Common myeloid progenitor, CD34-positive (primary cell): ENCODE data around the gene SLC43A2.

Experiments used
- CTCF ChIA-PET: fragments of 350-600 bp; sonication (Branson Sonifier 250); formaldehyde crosslinking; loops from one replicate; lab custom pipeline; 2021; ENCODE audit warnings: antibody characterized with exemption; lab: Charles Lee
- POLR2A ChIA-PET: fragments of 350-600 bp; sonication (Branson Sonifier 250); formaldehyde crosslinking; loops from one replicate; lab custom pipeline; 2021; ENCODE audit warnings: antibody characterized with exemption; lab: Charles Lee
- DNase-seq, 3 donors: peaks; one replicate each; pipeline versions ENCODE4 v3.0.0 to v3.0.0-alpha.2; 2013
- H3K27ac ChIP-seq, 2 experiments: 1 replicate in 1 of 2; 2 replicates in 1 of 2; pipeline ENCODE4 v1.7.0; 2013; ENCODE audit warnings: inconsistent platforms in 2 of 2, low read length in 2 of 2, mild to moderate bottlenecking in 2 of 2, low read depth in 1 of 2, moderate library complexity in 1 of 2; ENCODE audit not compliant: severe bottlenecking in 2 of 2, insufficient read depth in 1 of 2, poor library complexity in 1 of 2
- H3K27me3 ChIP-seq, 5 experiments: replicated peaks in 2 of 5; 1 replicate in 3 of 5; 2 replicates in 2 of 5; pipeline versions ENCODE4 v1.6.1 to v1.7.0; 2013; ENCODE audit warnings: low read length in 4 of 5, mild to moderate bottlenecking in 2 of 5, moderate library complexity in 2 of 5, inconsistent platforms in 1 of 5; ENCODE audit not compliant: insufficient read depth in 5 of 5, control insufficient read depth in 4 of 5
- H3K36me3 ChIP-seq, 4 experiments: 1 replicate in 2 of 4; 2 replicates in 2 of 4; pipeline versions ENCODE4 v1.6.1 to v1.7.0; 2013; ENCODE audit warnings: low read length in 3 of 4, control low read depth in 1 of 4, mild to moderate bottlenecking in 1 of 4; ENCODE audit not compliant: control insufficient read depth in 4 of 4, insufficient read depth in 4 of 4
- H3K4me1 ChIP-seq, 4 experiments: 1 replicate in 3 of 4; 2 replicates in 1 of 4; pipeline versions ENCODE4 v1.6.1 to v1.7.1; 2013; ENCODE audit warnings: low read length in 3 of 4, mild to moderate bottlenecking in 3 of 4, control low read depth in 1 of 4, inconsistent platforms in 1 of 4, moderate library complexity in 1 of 4; ENCODE audit not compliant: control insufficient read depth in 4 of 4, insufficient read depth in 4 of 4; ENCODE audit errors: control extremely low read depth in 1 of 4
- H3K4me3 ChIP-seq, 7 experiments: 1 replicate in 4 of 7; 2 replicates in 3 of 7; pipeline versions ENCODE4 v1.5.1 to v1.7.0; 2013; ENCODE audit warnings: mild to moderate bottlenecking in 7 of 7, low read length in 6 of 7, moderate library complexity in 6 of 7, inconsistent platforms in 2 of 7, low read depth in 2 of 7, control low read depth in 1 of 7; ENCODE audit not compliant: insufficient read depth in 4 of 7, control insufficient read depth in 1 of 7; ENCODE audit errors: extremely low read depth in 1 of 7
- H3K9me3 ChIP-seq, 5 experiments: 1 replicate in 4 of 5; 2 replicates in 1 of 5; pipeline versions ENCODE4 v1.6.1 to v1.7.1; 2013; ENCODE audit warnings: low read length in 4 of 5, mild to moderate bottlenecking in 2 of 5, inconsistent platforms in 1 of 5, low read depth in 1 of 5, moderate library complexity in 1 of 5; ENCODE audit not compliant: control insufficient read depth in 4 of 5, insufficient read depth in 2 of 5; ENCODE audit errors: control extremely low read depth in 1 of 5
- WGBS: methylation state at CpG from one replicate; pipeline ENCODE4 v1.1.5; 2013; ENCODE audit not compliant: insufficient coverage; 5-methylcytosine and 5-hydroxymethylcytosine counted together

Gene SLC43A2

GRCh38 chr17:1605681-1606351 is 22.8 kb downstream of the SLC43A2 start:
- Histone ChIP-seq H3K27me3 (no peaks in the 10 kb centered on the region), H3K27ac (no peak overlapping the region), H3K36me3 (peaks cover 0 to 9% (median 6%) of the 10 kb centered on the region in 4 experiments), H3K9me3 (peaks cover 0 to 10% (median 7%) of the 10 kb centered on the region in 5 experiments), H3K4me1 (peaks cover 5 to 40% (median 25%) of the 10 kb centered on the region in 4 experiments), H3K4me3 (no peak overlapping the region)
- 96% methylated on average over 19 of the region's 19 CpGs for WGBS
- POLR2A ChIA-PET: no interaction called here
- CTCF ChIA-PET: interaction anchor here (0.9 to 4.9 kb wide), 5 partner anchors 10 to 31 kb away, joined by 3 to 15 read pairs (median 7); partner anchors contain the start of gene SLC43A2
- DNase-seq: no peak

DNA sequence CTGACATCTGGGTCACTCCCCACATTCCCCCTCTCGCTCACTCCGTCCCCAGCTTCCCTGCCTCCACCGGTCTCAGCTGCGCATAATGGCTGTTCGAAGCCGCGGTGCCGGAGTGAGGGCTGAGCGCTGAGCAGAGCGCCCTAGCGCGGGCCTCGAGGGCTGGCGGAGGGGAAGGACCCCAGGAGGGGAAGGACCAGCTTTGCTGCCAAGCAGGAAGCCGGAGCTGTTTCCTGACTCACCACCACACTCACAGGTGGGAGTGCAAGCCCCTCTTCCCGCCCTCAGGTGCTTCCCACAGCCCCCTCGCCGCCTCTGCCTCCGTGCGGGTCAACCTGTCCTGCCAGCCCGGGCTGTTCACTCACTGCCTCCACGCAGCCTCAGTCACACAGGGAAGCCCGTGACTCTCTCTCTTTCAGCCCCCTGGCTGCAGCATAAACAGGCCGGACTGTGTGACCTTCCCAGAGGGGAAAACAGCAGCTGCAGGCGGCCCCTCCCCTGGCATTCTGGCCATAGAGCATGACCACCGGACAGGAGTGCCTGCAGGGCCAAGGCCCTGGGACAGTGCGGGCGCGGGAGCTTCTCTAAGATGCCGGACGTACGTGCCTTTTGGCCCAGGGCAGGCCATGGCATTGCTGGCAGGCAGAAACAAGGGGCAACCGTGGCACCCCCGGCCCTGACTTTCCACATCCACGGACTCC is 23.7 kb downstream of the SLC43A2 start:
- ChIA-PET POLR2A (no interaction called here), CTCF (interaction anchor here (0.8 to 4.9 kb wide), 6 partner anchors 9 to 30 kb away, joined by 3 to 15 read pairs (median 4); partner anchors contain the start of gene SLC43A2)
- peaks cover 0 to 10% (median 7%) of the 10 kb centered on the region in 5 experiments for H3K9me3 ChIP-seq
- H3K4me3 ChIP-seq: peak overlapping the region in 1 of 7 experiments; percentile 46
- DNase-seq: peak in 2 of 3 donors; percentile 37 to 47
- no peak overlapping the region for H3K27ac ChIP-seq
- peaks cover 0 to 9% (median 6%) of the 10 kb centered on the region in 4 experiments for H3K36me3 ChIP-seq
- H3K27me3 ChIP-seq: no peaks in the 10 kb centered on the region
- 55% methylated on average over 34 of the region's 35 CpGs for WGBS
- peaks cover 5 to 40% (median 25%) of the 10 kb centered on the region in 4 experiments for H3K4me1 ChIP-seq

- peaks cover 5 to 23% (median 17%) of the 10 kb centered on the region in 4 experiments for H3K4me1 ChIP-seq
- no peak for DNase-seq
- WGBS: 96% methylated on average over 14 of the region's 14 CpGs
- no peak overlapping the region for H3K4me3 ChIP-seq
- peaks cover 0 to 10% (median 7%) of the 10 kb centered on the region in 5 experiments for H3K9me3 ChIP-seq
- ChIA-PET POLR2A (no interaction called here), CTCF (no interaction called here)
- H3K27ac ChIP-seq: no peak overlapping the region
- H3K27me3 ChIP-seq: no peaks in the 10 kb centered on the region
- H3K36me3 ChIP-seq: peaks cover 0 to 9% (median 5%) of the 10 kb centered on the region in 4 experiments
These were observed 27.1 kb downstream of the SLC43A2 start for GRCh38 chr17:1601571-1601970.

DNA sequence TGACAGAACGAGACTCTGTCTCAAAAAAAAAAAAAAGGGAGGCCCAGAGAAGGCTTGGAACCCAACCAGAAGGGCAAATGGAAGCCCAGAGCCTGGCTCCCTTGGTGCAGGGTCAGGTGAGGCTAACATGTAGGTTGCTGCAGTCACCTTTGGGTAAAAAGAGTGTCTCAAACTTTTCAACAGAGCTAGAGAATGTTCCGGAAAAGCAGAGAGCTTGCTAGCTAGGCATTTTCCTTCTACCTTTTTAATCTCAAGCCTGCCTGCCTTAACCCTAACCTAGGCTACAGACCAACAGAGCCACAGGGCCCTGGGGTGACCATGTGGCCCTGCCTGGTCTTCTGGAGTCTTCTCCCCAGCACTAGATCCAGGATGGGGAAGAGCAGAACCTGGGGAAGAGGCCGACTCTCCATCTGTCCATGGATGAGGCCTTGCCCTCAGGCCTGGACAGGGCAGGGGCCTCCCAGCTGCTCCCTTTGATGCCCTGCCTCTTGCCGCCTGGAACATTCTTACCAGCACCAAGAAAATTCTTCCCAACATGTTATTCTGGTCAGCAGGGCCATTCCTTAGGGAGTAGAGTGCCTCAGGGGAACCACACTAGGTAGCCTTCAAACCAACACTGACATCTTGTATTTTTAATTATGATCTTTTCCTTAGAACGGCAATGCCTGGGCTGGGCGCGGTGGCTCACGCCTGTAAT is 30.1 kb downstream of the SLC43A2 start:
- Histone ChIP-seq H3K9me3 (peaks cover 0 to 10% (median 7%) of the 10 kb centered on the region in 5 experiments), H3K4me3 (no peak overlapping the region), H3K36me3 (peaks cover 0 to 9% (median 5%) of the 10 kb centered on the region in 4 experiments), H3K4me1 (peaks cover under 1 to 13% (median 5%) of the 10 kb centered on the region in 4 experiments), H3K27ac (no peak overlapping the region), H3K27me3 (no peaks in the 10 kb centered on the region)
- no peak for DNase-seq
- POLR2A ChIA-PET: interaction anchor here (0.5 to 0.6 kb wide), 2 partner anchors 18 to 32 kb away, joined by 3 to 4 read pairs; no protein-coding TSS in a partner anchor
- 94% methylated on average over 6 of the region's 8 CpGs for WGBS
- CTCF ChIA-PET: interaction anchor here (2.6 kb wide), 1 partner anchor 24 kb away, joined by 11 read pairs; no protein-coding TSS in a partner anchor

DNA sequence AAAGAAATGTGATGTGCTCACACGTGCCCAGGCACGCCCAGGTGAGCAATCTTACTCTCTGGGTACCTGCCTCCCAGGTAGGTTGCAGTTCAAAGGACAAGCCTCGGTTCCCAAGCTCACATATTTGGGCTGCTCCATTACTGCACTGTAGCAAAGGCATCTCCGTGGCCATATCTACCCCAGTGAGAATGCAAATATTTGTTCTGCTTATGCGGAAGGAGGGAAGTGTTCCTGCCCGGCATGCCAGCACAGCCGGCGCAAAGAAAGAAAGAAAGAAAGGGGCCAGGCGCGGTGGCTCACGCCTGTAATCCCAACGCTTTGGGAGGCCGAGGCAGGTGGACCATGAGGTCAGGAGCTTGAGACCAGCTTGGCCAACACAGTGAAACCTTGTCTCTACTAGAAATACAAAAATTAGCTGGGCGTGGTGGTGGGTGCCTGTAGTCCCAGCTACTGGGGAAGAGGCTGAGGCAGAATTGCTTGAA is 30.7 kb downstream of the SLC43A2 start:
- Histone ChIP-seq H3K9me3 (peaks cover 0 to 10% (median 7%) of the 10 kb centered on the region in 5 experiments), H3K4me3 (no peak overlapping the region), H3K27ac (no peak overlapping the region), H3K4me1 (peaks cover 3 to 20% (median 11%) of the 10 kb centered on the region in 4 experiments), H3K27me3 (no peaks in the 10 kb centered on the region), H3K36me3 (peaks cover 0 to 9% (median 4%) of the 10 kb centered on the region in 4 experiments)
- DNase-seq: no peak
- POLR2A ChIA-PET: interaction anchor here (0.5 kb wide), 1 partner anchor 18 kb away, joined by 4 read pairs; no protein-coding TSS in a partner anchor
- 95% methylated on average over 13 of the region's 14 CpGs for WGBS
- CTCF ChIA-PET: interaction anchor here (2.6 kb wide), 1 partner anchor 24 kb away, joined by 11 read pairs; no protein-coding TSS in a partner anchor

GRCh38 chr17:1593630-1593931 is 35.1 kb downstream of the SLC43A2 start:
- Histone ChIP-seq H3K27me3 (no peaks in the 10 kb centered on the region), H3K4me3 (no peak overlapping the region), H3K4me1 (peaks cover 3 to 60% (median 50%) of the 10 kb centered on the region in 4 experiments), H3K9me3 (no peaks in the 10 kb centered on the region), H3K27ac (peak overlapping the region; percentile 50 to 61), H3K36me3 (peaks cover 0 to 14% (median 0%) of the 10 kb centered on the region in 4 experiments)
- DNase-seq: no peak
- WGBS: 87% methylated on average over 5 of the region's 5 CpGs
- ChIA-PET POLR2A (interaction anchor here (1.5 to 1.6 kb wide), 2 partner anchors 16 to 33 kb away, joined by 5 to 10 read pairs; no protein-coding TSS in a partner anchor), CTCF (interaction anchor here (0.6 to 1.1 kb wide), 3 partner anchors 12 to 335 kb away, joined by 3 to 4 read pairs (median 4); no protein-coding TSS in a partner anchor)
